Activated naive CD8-positive, alpha-beta T cell (primary cell): ENCODE measurements around the gene TMEM151A.
A peak's percentile ranks its signal among the peaks of the same experiment; 100 is the strongest.

Experiments
- H3K27ac Mint-ChIP-seq: one replicate; pipeline ENCODE4 v1.8.0; 2021; ENCODE audit warnings: mixed read lengths
- H3K27me3 Mint-ChIP-seq: one replicate; pipeline ENCODE4 v1.8.0; 2021; ENCODE audit warnings: mixed read lengths
- H3K36me3 Mint-ChIP-seq: one replicate; pipeline ENCODE4 v1.8.0; 2021; ENCODE audit warnings: mixed read lengths
- H3K4me1 Mint-ChIP-seq: one replicate; pipeline ENCODE4 v1.8.0; 2021; ENCODE audit warnings: low read depth, mixed read lengths
- H3K4me3 Mint-ChIP-seq: one replicate; pipeline ENCODE4 v1.8.0; 2021; ENCODE audit warnings: mild to moderate bottlenecking, mixed read lengths
- H3K9me3 Mint-ChIP-seq: one replicate; pipeline ENCODE4 v1.8.0; 2021; ENCODE audit warnings: low read depth, mixed read lengths

TMEM151A gene

DNA sequence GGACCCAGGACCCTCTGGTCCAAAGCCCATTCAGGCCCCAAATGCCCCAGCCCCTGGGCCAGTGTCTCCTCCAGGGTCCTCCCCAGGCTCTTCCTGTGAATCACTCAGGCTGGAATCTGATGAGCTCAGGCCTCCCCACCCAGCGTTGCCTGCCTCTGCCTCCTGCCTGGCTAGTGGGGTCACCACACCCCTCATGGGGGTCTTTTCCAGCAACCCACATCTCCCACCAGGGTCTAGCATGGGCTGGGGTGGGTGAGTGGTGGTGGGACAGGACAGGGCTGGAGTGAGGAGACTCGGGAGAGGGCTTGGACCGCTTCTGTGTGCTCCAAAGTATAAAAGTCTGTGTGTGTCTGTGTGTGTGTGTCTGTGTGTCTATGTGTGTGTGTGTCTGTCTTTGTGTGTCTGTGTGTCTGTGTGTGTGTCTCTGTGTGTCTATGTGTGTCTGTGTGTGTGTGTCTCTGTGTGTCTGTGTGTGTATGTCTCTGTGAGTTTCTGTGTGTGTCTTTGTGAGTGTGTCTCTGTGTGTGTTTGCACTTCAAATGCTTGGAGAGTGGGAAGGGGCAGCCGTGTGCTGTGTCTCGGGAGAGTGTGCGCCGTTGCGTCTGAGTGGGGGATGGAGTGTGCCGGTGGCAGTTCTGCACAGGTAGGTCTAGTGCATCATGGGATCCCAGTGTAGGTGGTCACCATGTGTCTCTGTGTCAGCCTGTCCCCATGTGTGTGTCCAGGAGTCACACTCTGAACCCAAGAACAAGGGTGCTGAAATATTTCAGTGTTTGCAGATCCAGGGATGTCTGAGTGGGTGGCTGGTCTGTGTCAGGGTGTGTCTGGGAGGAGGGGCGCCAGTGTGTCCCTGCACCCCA is 35.7 kb downstream of the TMEM151A start:
- peaks cover 46% of the 10 kb centered on the region for H3K4me1 Mint-ChIP-seq
- no peaks in the 10 kb centered on the region for H3K9me3 Mint-ChIP-seq
- H3K27me3 Mint-ChIP-seq = no peaks in the 10 kb centered on the region
- no peaks in the 10 kb centered on the region for H3K36me3 Mint-ChIP-seq
- peak overlapping the region; percentile 87 for H3K27ac Mint-ChIP-seq
- H3K4me3 Mint-ChIP-seq = peak overlapping the region; percentile 53

DNA sequence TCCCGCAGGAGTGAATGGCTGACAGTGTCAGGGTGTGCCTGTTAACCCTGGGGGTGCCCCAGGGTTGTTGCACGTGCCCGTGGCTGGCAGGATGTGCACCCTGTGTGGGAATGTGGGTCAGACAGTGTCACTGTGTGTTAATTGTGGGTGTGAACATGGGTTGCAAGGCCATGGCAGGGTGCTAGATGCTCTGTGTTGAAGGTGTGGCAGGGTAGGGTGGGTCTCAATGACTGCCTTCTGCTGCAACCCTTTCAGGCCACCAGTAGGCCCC is 36.3 kb downstream of the TMEM151A start:
- Mint-ChIP-seq H3K36me3 (no peaks in the 10 kb centered on the region), H3K27me3 (no peaks in the 10 kb centered on the region), H3K4me1 (peaks cover 41% of the 10 kb centered on the region), H3K27ac (peak overlapping the region; percentile 87), H3K4me3 (peak overlapping the region; percentile 57), H3K9me3 (no peaks in the 10 kb centered on the region)

DNA sequence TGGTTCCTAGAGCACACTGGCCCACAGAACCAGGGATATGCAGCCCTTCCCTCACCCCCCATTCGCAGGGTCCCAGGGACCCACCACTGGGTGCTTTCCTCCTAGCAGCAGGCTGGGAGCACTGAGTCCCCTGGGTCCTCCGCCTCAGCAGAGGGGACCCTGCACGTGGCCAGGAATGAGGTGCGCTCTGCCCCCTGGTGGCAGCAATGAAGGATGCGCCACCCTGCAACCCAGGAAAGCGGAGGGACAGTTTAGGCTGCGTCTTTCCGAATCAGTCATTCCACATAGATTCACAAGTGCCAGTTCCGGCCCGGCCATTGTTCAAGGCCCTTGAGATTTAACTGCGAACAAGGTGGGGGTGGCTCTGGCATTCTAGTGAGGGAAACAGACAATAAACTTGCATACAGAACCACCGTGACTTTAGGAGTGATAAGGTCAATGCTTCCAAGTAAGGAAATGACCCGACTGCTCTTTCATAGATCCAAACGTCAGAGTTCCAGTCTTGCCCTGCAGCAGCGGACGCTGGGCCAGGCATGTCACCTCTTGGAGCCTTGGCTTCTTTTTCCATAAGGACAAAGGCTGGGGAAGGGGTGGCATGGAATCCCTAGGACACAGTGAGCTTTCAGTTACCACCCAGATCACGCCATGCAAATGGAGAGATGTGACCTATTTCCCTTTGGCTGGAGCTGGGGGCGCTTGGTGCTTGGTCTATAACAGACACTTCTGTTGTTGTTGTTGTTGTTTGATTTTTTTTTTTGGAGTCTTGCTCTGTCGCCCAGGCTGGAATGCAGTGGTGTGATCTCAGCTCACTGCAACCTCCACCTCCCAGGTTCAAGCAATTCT is 36.8 kb downstream of the TMEM151A start:
- Mint-ChIP-seq H3K4me1 (peaks cover 36% of the 10 kb centered on the region), H3K27me3 (no peaks in the 10 kb centered on the region), H3K27ac (peak overlapping the region; percentile 87), H3K4me3 (peak overlapping the region; percentile 57), H3K36me3 (no peaks in the 10 kb centered on the region), H3K9me3 (no peaks in the 10 kb centered on the region)

DNA sequence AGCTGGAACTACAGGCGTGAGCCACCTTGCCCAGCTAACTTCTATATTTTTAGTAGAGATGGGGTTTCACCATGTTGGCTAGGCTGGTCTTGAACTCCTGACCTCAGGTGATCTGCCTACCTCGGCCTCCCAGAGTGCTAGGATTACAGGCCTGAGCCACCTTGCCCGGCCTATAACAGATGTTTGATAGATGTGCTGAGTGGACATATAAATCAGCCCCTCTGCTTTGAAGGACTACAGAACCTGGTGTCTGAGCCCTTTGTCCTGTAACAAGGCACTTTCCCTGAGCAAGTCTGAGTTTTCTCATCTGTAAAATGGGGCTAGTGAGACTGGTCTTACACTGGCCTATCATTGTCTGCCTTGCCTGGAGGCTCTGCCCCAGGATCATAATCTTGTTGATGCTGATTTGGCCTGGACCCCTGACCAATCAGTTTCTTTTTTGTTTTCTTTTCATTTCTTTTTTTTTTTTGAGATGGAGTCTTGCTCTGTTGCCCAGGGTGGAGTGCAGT is 37.5 kb downstream of the TMEM151A start:
- Mint-ChIP-seq H3K9me3 (no peaks in the 10 kb centered on the region), H3K4me3 (no peak overlapping the region), H3K36me3 (no peaks in the 10 kb centered on the region), H3K27me3 (no peaks in the 10 kb centered on the region), H3K4me1 (peaks cover 30% of the 10 kb centered on the region), H3K27ac (no peak overlapping the region)

DNA sequence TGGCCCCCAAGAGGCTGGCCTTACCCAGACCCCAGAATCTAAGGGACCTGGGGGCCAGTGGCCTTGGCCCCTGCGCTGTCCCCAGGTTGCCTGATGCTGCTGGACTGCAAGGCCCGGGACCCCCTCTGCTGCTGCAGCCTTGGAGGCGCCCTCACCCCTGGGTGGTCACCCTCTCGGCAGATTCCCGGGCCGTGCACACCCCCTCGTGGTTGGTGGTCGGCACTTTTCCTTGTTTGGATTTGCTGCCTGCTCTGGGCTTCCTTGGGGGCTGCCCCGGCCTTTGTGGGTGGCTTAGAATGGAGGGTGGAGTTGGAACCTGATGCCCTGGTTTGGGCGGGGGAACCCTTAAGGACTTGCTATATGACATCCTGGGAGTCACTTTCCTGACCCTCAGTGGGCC is 39.2 kb downstream of the TMEM151A start:
- Mint-ChIP-seq H3K27ac (no peak overlapping the region), H3K4me3 (no peak overlapping the region), H3K4me1 (peaks cover 31% of the 10 kb centered on the region), H3K36me3 (no peaks in the 10 kb centered on the region), H3K9me3 (no peaks in the 10 kb centered on the region), H3K27me3 (no peaks in the 10 kb centered on the region)

DNA sequence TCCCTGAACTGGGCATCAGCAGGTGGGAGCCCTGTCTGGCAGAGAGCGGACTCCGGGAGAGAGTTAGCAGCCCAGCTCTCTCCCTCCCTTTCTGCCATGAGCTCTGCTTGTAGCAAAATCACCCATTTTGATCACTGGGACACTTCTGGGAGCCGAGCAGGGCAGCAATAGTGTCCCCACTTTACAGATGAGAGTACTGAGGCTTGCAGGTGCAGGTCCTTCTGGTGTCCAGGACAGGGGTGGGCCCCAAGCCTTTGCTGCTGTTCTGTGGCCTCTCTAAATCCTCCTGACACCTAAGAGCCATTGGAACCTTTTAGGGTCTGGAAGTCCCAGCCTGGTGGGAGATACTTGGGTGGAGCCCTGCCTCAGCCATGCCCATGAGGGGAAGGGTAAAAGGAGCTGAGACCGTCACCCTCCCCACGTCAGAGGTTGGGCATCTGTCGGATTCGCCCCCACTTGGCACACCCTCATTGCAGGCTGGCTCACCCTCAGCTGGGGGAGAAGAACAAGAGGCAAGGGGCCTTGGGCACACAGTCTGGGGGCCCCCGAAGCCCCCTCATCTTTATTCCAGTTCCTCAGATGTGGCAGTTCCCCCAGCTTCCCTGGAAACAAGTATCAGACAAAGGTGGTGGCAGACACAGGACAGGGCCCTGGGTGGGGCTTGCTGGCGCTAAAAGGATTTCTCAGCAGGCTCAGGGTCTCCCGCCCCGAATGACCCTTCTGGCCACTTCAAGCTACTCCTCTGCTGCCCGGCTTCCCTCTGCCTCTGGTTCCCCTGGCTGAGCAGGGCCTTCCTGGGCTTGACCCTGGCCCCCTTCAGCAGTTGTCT is 40.1 kb downstream of the TMEM151A start:
- no peaks in the 10 kb centered on the region for H3K9me3 Mint-ChIP-seq
- H3K27me3 Mint-ChIP-seq = no peaks in the 10 kb centered on the region
- no peak overlapping the region for H3K4me3 Mint-ChIP-seq
- no peak overlapping the region for H3K27ac Mint-ChIP-seq
- H3K4me1 Mint-ChIP-seq = peaks cover 32% of the 10 kb centered on the region
- no peaks in the 10 kb centered on the region for H3K36me3 Mint-ChIP-seq

DNA sequence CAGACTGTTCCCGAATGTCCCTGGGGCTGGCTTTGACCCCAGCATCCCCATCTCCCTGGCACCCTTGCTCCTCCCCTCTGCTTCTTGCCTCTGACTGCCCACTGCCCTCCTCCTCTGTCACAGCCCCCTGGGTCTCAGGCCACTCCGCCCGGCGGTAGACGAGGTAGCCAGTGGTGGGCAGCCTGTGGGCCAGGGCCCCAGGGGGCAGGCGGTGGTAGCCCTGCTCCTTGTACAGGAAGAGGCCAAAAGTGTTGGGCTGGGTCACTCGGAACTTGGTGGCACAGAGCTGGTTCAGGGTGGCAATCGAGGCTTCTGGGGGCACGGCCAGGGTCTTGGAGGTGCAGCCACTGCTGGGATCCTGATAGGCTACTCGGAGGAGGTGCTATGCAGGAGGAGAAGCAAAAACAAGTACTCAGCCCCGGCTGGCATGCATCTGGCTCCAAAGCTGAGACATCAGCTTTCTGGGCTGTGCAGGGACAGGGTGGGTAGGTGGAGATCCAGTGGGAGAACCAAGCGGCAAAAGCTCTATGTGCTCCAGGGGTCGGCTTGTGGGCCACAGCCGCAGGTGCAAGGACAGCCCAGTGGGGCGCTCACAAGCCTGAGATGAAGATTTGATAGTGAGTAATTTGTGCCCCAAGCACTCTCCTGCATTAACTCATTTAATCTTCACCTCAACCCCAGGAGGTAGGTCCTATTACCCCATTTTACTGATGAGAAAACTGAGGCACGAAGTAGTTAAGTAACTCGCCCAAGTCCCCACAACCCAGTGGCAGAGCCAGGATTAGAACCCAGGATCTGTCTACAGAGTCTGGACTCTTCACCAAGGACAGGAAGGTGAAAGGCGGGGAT is 40.9 kb downstream of the TMEM151A start:
- no peak overlapping the region for H3K27ac Mint-ChIP-seq

DNA sequence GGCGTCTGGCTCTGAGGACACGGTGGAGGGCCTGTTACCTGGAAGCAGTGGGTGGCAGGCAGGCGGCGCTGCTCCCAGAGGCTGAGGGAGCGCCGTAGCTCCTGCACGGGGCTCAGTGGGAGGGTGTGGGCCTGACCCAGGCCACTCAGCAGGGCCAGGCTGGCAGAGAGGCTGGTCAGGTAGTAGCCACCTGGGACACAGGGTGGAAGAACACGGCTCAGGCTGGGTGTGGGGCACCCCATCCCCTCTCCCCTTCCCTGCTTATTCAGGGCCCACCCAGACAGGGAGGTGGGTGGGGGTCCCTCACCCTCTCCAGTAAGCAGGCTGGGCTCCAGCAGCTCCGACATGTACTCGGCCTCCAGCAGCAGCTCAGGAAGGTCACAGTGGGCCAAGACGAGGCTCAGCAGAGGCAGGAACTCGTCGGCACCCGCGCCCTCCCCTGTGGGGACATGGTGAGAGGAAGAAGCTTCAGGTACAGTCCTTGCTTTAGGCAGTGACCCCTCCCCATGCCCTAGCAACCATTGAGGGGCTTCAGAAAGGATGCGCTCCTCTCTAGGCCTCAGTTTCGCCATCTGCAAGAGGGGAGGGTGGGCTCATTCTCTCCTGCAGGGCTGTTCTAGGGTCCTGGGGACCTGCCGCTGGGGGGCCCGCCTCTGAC is 41.7 kb downstream of the TMEM151A start:
- Mint-ChIP-seq H3K4me1 (peaks cover 32% of the 10 kb centered on the region), H3K36me3 (no peaks in the 10 kb centered on the region), H3K27ac (no peak overlapping the region), H3K4me3 (no peak overlapping the region), H3K27me3 (no peaks in the 10 kb centered on the region), H3K9me3 (no peaks in the 10 kb centered on the region)

More for the DNA sequence above, 40.9 kb downstream of the TMEM151A start:
- Mint-ChIP-seq H3K9me3 (no peaks in the 10 kb centered on the region), H3K4me1 (peaks cover 35% of the 10 kb centered on the region), H3K36me3 (no peaks in the 10 kb centered on the region), H3K4me3 (no peak overlapping the region), H3K27me3 (no peaks in the 10 kb centered on the region)

DNA sequence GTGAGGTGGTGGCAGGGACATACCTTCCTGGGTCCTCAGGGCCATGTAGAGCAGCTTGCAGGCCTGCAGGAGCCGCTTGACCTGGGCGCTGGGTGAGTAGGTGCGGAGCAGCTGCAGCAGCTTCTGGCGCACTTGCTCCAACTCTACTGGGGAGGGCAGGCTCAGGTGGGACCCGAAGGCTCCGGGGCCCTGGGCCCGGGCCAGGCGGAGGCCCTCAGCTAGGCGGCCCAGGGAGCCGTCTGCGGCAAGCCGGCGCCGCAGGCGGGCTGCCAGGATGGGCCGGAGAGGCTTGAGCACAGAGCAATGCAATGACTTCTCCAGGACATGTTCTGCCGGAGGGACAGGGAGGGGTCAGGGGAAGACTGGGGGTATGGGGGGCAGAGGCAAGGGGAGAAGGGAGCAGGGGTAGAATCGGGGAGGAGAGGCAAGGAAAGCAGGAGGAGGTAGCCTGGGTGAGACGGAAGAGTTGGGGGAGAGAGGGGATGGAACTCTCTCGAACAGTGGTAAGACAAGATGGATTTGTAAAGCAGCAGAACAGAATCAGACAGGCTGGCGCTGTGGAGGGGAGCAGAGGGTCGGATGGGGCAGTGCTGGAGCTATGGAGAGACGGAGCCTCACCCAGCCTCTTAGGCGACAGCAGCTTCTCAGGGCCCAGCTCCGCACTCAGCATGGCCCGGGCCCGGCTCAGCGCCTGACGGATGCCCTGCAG is 42.4 kb downstream of the TMEM151A start:
- Mint-ChIP-seq H3K27me3 (no peaks in the 10 kb centered on the region), H3K4me1 (peaks cover 28% of the 10 kb centered on the region), H3K4me3 (no peak overlapping the region), H3K36me3 (no peaks in the 10 kb centered on the region), H3K9me3 (no peaks in the 10 kb centered on the region), H3K27ac (no peak overlapping the region)

DNA sequence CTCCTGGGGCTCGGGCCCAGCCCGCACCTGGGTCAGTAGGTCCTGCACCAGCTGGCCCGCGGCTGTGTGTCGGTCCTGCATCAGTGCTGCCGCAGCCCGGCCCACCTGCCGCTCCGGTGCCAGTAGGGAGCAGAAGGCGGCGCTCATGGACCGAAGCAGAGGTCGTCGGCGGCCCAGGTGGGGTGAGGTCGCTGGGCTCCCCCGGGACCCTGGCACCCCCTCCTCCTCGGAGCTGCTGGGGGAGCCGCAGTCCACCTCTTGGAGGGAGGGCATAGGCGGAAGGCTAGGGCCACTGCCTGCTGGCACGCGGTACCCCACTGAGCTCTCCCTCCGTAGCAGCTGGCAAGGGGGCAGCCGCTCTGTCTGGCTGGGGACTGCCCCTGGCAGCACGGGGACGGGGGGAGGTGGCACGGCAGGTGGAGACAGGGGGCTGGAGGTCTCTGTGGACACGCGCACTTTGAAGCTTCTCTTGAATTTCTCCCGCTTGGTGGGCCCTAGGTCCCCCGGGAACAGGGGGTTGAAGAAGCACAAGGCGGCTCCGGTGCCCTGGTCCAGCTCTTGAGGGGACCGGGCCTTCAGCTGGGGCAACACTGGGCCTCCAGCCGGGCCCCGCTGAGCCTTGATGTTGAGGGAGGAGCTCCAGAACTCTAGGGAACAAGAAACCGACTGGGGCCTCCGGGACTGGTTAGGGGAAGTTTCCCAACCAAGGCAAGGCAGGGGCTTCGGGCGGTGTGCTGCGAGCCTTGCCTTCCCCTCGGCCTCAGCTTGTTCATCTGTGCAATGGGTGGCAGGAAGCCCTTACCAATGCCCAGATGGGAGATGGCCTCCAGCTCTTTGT is 43.1 kb downstream of the TMEM151A start:
- Mint-ChIP-seq H3K27me3 (no peaks in the 10 kb centered on the region), H3K9me3 (no peaks in the 10 kb centered on the region), H3K4me3 (peak overlapping the region; percentile 75), H3K4me1 (peaks cover 28% of the 10 kb centered on the region), H3K36me3 (no peaks in the 10 kb centered on the region), H3K27ac (no peak overlapping the region)

DNA sequence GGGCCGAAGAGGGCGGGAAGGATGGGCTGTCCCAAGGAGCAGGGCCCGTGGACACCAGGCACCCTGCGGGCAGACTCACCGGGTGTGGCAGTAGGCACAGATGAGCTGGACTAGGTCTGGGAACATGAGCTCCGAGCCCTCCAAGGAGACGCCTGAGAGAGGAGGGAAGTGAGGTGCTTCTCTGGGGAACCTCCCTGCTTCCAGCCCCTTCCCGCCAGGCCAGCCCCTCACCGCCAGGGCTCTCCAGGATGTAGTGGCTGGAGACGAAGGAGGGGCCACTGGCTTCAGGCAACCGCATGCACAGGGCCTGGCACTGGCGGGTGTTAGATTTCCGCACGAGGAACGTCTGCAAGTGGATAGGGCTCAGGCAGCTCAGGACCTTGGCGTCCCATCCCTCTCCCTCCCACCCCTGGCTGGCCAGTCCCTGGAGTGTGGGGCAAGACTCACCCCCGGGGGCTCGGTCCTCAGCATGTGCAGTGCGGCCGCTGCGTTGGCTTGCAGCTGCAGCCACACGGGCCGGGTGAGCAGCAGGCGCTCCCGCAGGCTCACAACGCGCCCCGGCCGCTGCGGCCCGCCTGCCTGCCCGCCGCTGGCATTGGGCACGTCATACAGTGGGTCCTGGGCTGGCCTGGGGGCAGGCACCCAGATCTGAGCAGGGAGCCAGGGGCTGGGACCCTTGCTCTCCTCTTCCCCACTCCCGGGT is 44.0 kb downstream of the TMEM151A start:
- peak overlapping the region; percentile 87 for H3K4me3 Mint-ChIP-seq
- peak overlapping the region; percentile 85 for H3K27ac Mint-ChIP-seq
- no peaks in the 10 kb centered on the region for H3K27me3 Mint-ChIP-seq
- H3K4me1 Mint-ChIP-seq = peaks cover 28% of the 10 kb centered on the region
- H3K36me3 Mint-ChIP-seq = no peaks in the 10 kb centered on the region
- no peaks in the 10 kb centered on the region for H3K9me3 Mint-ChIP-seq
